GM12878 (cell line): ENCODE measurements around the gene GSG1L. TPM values are rescaled to one million over a fixed set of nuclear protein-coding genes. Genes with fewer than 3 reads are reported as not detected.

Experiments
- ATAC-seq: fragments of 200-7000 bp; cut with Tn5 transposase; 3 replicates; pipeline ENCODE4 v1.9.1; 2020; ENCODE audit warnings: mild to moderate bottlenecking, moderate library complexity
- BruUV-seq: library from RNA; stranded (reverse); fragments of 400-500 nt; replicated peaks from 2 replicates; lab custom pipeline; 2021; lab: Mats Ljungman, UMichigan
- CTCF ChIA-PET: fragments of 300-600 bp; sonication (Branson Sonifier 250); formaldehyde crosslinking; extraction: SDS; loops from one replicate; lab custom pipeline; 2021; ENCODE audit warnings: inconsistent platforms; lab: Yijun Ruan, JAX
- POLR2A ChIA-PET: fragments of 350-600 bp; formaldehyde crosslinking; extraction: SDS; loops from one replicate; lab custom pipeline; 2021; ENCODE audit warnings: inconsistent platforms; lab: Charles Lee
- RAD21 ChIA-PET: fragments of 300-600 bp; sonication (Branson Sonifier 250); formaldehyde crosslinking; loops from one replicate; lab custom pipeline; 2023; ENCODE audit warnings: antibody characterized with exemption; ENCODE audit not compliant: unreplicated experiment; lab: Charles Lee
- SMC1A ChIA-PET: fragments of 300-600 bp; sonication (Branson Sonifier 250); formaldehyde crosslinking; loops from one replicate; lab custom pipeline; 2023; ENCODE audit not compliant: unreplicated experiment, uncharacterized antibody; lab: Charles Lee
- DNase-seq: peaks from one replicate; pipeline ENCODE4 v3.0.0-alpha.2; 2011; ENCODE audit warnings: low read depth, low spot score
- FAIRE-seq: peaks from 3 replicates; lab custom pipeline; 2011; peaks lifted over from hg19 to GRCh38; lab: Jason Lieb, UNC
- H2AFZ ChIP-seq: 2 replicates; pipeline ENCODE4 v1.6.0; 2011; ENCODE audit warnings: low read depth, low read length, control low read depth; ENCODE audit not compliant: control insufficient read depth
- H3K27ac ChIP-seq: 2 replicates; pipeline ENCODE4 v1.5.1; 2011; ENCODE audit warnings: control low read depth; ENCODE audit not compliant: control insufficient read depth, insufficient read depth
- H3K27me3 ChIP-seq, 2 experiments: replicated peaks in 1 of 2; 2 replicates each; pipeline versions ENCODE4 v1.6.0 to v1.6.1; 2011; ENCODE audit warnings: low read length in 1 of 2; ENCODE audit not compliant: control insufficient read depth in 2 of 2, insufficient read depth in 2 of 2
- H3K36me3 ChIP-seq, 2 experiments: 2 replicates each; pipeline ENCODE4 v1.5.1; 2011; ENCODE audit warnings: low read length in 1 of 2; ENCODE audit not compliant: control insufficient read depth in 2 of 2, insufficient read depth in 2 of 2
- H3K4me1 ChIP-seq: 2 replicates; pipeline ENCODE4 v1.6.1; 2011; ENCODE audit warnings: mild to moderate bottlenecking, low read length, moderate library complexity, mixed read lengths; ENCODE audit not compliant: control insufficient read depth, insufficient read depth
- H3K4me2 ChIP-seq: 2 replicates; pipeline ENCODE4 v1.6.0; 2011; ENCODE audit warnings: control low read depth; ENCODE audit not compliant: control insufficient read depth, insufficient read depth
- H3K4me3 ChIP-seq: fragments of 200-600 bp; sonication (generic); 2 replicates; pipeline ENCODE4 v1.5.1; 2016
- H3K79me2 ChIP-seq: 2 replicates; pipeline ENCODE4 v1.6.0; 2011; ENCODE audit warnings: low read length; ENCODE audit not compliant: control insufficient read depth, insufficient read depth
- H3K9ac ChIP-seq: 2 replicates; pipeline ENCODE4 v1.8.0; 2011; ENCODE audit warnings: low read length, control low read depth, mixed read lengths; ENCODE audit not compliant: control insufficient read depth, insufficient read depth
- H3K9me3 ChIP-seq: replicated peaks from 3 replicates; pipeline ENCODE4 v1.5.1; 2011; ENCODE audit warnings: mild to moderate bottlenecking, low read length; ENCODE audit not compliant: control insufficient read depth, insufficient read depth
- H4K20me1 ChIP-seq: 2 replicates; pipeline ENCODE4 v1.6.0; 2011; ENCODE audit not compliant: control insufficient read depth, insufficient read depth
- EP300 ChIP-seq, 2 experiments: fragments of 150-350 bp in 1 of 2; IDR thresholded peaks; 2 replicates each; pipeline ENCODE4 v1.6.1; 2011 to 2012; ENCODE audit warnings: low read depth in 2 of 2, low read length in 2 of 2, borderline replicate concordance in 1 of 2, improper control_type of control experiment in 1 of 2, inconsistent platforms in 1 of 2; ENCODE audit not compliant: control insufficient read depth in 1 of 2
- HSF1 ChIP-seq: fragments of 150-350 bp; IDR thresholded peaks from 2 replicates; pipeline ENCODE4 v1.6.1; 2014; ENCODE audit warnings: mild to moderate bottlenecking, low read depth, low read length
- MAX ChIP-seq: IDR thresholded peaks from 2 replicates; pipeline ENCODE4 v1.6.1; 2012; ENCODE audit warnings: low read depth, low read length, improper control_type of control experiment
- WGBS: methylation state at CpG from one replicate; pipeline ENCODE4 v1.1.6; 2016; ENCODE audit warnings: low lambda C conversion rate; ENCODE audit not compliant: insufficient replicate concordance, insufficient coverage; ENCODE audit errors: missing lambda C conversion rate; 5-methylcytosine and 5-hydroxymethylcytosine counted together
- in situ Hi-C: fragments of 300-500 bp; cut with MboI; formaldehyde crosslinking; loops from 9 replicates; pipeline ENCODE4 v1.14.3; 2018; ENCODE audit warnings: mixed read lengths
- intact Hi-C: fragments of 100-400 bp; cut with micrococcal nuclease; formaldehyde crosslinking; loops from one replicate; pipeline ENCODE4 v1.14.2; 2022; ENCODE audit not compliant: unreplicated experiment
- polyA plus RNA-seq, 11 experiments: library from polyadenylated mRNA; depleted of rRNA in 4 of 11; unstranded in 6 of 11; stranded (reverse) in 5 of 11; fragments of >200 nt; fragmentation: Nextera tagmentation in 4 of 11; fragmentation: Illumina TruSeq in 1 of 11; extraction: Ambion mirVana in 4 of 11; extraction: Trizol in 1 of 11; gene quantifications; 1 replicate in 1 of 11; 2 replicates in 10 of 11; pipeline versions ENCODE4 v1.2.1 to v1.2.3, GENCODE V29; 2011 to 2016; ENCODE audit warnings: inconsistent platforms in 2 of 11, missing spikeins in 2 of 11, low read depth in 1 of 11
- total RNA-seq, 4 experiments: library from RNA; depleted of rRNA in 3 of 4; stranded (reverse); fragments of >200 nt in 3 of 4; fragmentation: Illumina TruSeq in 1 of 4; extraction: Trizol in 1 of 4; gene quantifications; 2 replicates each; pipeline versions ENCODE4 v1.2.1 to v1.2.3, GENCODE V29; 2013 to 2021

The GSG1L gene
- total and polyA plus RNA-seq, 10 of the 15 experiments (the other 5 are each of a cell fraction or from before 2014, with no cell fraction given), result not detected

- in situ Hi-C loops (loop anchor here (25.0 kb wide), 1 partner anchor 433 kb away; no protein-coding TSS in a partner anchor), intact Hi-C loops (loop anchor here (1.0 to 5.0 kb wide), 2 partner anchors 98 to 428 kb away; no protein-coding TSS in a partner anchor)
- SMC1A ChIA-PET, result interaction anchor here (0.9 to 3.7 kb wide), 4 partner anchors 98 to 430 kb away, joined by 3 to 16 read pairs (median 12); no protein-coding TSS in a partner anchor
- POLR2A ChIA-PET, result no interaction called here
- Histone ChIP-seq H3K4me2 (no peak overlapping the region), H3K4me3 (no peak overlapping the region), H3K9ac (no peak overlapping the region), H4K20me1 (no peaks in the 10 kb centered on the region), H3K36me3 (no peaks in the 10 kb centered on the region), H3K4me1 (no peaks in the 10 kb centered on the region), H3K27ac (no peak overlapping the region), H3K9me3 (no peaks in the 10 kb centered on the region), H3K79me2 (no peaks in the 10 kb centered on the region), H2AFZ (no peak overlapping the region), H3K27me3 (no peaks in the 10 kb centered on the region; a peak in 1 of 4 replicates)
- CTCF ChIA-PET, result interaction anchor here (0.5 to 5.3 kb wide), 16 partner anchors 11 to 549 kb away, joined by 3 to 41 read pairs (median 6); no protein-coding TSS in a partner anchor
- ATAC-seq (no peak), FAIRE-seq (no peak), DNase-seq (no peak)
- 55% methylated on average over 31 of the region's 31 CpGs for WGBS
- RAD21 ChIA-PET, result interaction anchor here (0.6 to 1.8 kb wide), 8 partner anchors 69 to 434 kb away, joined by 3 to 21 read pairs (median 4); no protein-coding TSS in a partner anchor
- no TSS peak for BruUV-seq
- no peak for TF ChIP-seq EP300 (IDR thresholded peaks at IDR 0.05; ENCODE audit: borderline replicate concordance in 1 of 2, control insufficient read depth in 1 of 2, low read depth in 2 of 2, low read length in 2 of 2)
- no peak for TF ChIP-seq HSF1
- no peak for TF ChIP-seq MAX
- TF ChIP-seq, all 136 proteins: peak for 0
Observed at GRCh38 chr16:28069971-28070794, 6.7 kb upstream of the GSG1L start.
